Prostate gland (tissue), 2 donors: Measurements from ENCODE around the gene SMIM36.

Experiments used
- CTCF ChIP-seq, 4 experiments: fragments of 200-600 bp in 2 of 4; fragments of 450-650 bp in 2 of 4; sonication (generic) in 2 of 4; IDR thresholded peaks; 1 replicate in 3 of 4; 2 replicates in 1 of 4; pipeline ENCODE4 v1.5.1; 2016 to 2019; ENCODE audit warnings: antibody characterized with exemption in 4 of 4, mild to moderate bottlenecking in 2 of 4, moderate library complexity in 2 of 4
- POLR2AphosphoS5 ChIP-seq: sonication (generic); formaldehyde crosslinking; IDR thresholded peaks from one replicate; pipeline ENCODE4 v1.6.1; 2017; ENCODE audit warnings: antibody characterized with exemption

- TF ChIP-seq CTCF (IDR thresholded peaks at IDR 0.05) (no peak), POLR2AphosphoS5 (no peak)
These were observed 28.5 kb downstream of the SMIM36 start for GRCh38 chr17:55482591-55483389.
